BLaER1 (cell line): ENCODE measurements around the gene SDC1.
"Not testable (repeated sequence)": the region's sequence is repeated elsewhere in the genome, so short reads cannot be mapped to it uniquely, and the experiment has no call there.

Source experiments
- H3K27ac ChIP-seq: shearing (Covaris generic); formaldehyde crosslinking; 2 replicates; pipeline ENCODE4 v1.8.1; 2022
- H3K27me3 ChIP-seq: shearing (Covaris generic); formaldehyde crosslinking; 2 replicates; pipeline ENCODE4 v1.8.1; 2022
- H3K36me3 ChIP-seq: shearing (Covaris generic); formaldehyde crosslinking; 2 replicates; pipeline ENCODE4 v1.8.1; 2022
- H3K4me1 ChIP-seq: shearing (Covaris generic); formaldehyde crosslinking; 2 replicates; pipeline ENCODE4 v1.8.1; 2022
- H3K4me2 ChIP-seq: shearing (Covaris generic); formaldehyde crosslinking; 2 replicates; pipeline ENCODE4 v1.8.1; 2022
- H3K4me3 ChIP-seq: shearing (Covaris generic); formaldehyde crosslinking; 2 replicates; pipeline ENCODE4 v1.8.1; 2022
- H3K9ac ChIP-seq: shearing (Covaris generic); formaldehyde crosslinking; 2 replicates; pipeline ENCODE4 v1.8.1; 2022
- H3K9me3 ChIP-seq: shearing (Covaris generic); formaldehyde crosslinking; 2 replicates; pipeline ENCODE4 v1.8.1; 2022
- H4K20me1 ChIP-seq: shearing (Covaris generic); formaldehyde crosslinking; 2 replicates; pipeline ENCODE4 v1.8.1; 2022
- Cebpa-rat ChIP-seq: shearing (Covaris generic); IDR thresholded peaks from 2 replicates; pipeline ENCODE4 v1.8.1; 2022

Gene SDC1

GRCh38 chr2:20198796-20199632 lies 25.9 kb downstream of the SDC1 start:
- no peak overlapping the region for H3K4me3 ChIP-seq
- TF ChIP-seq Cebpa-rat, result no peak
- no peak overlapping the region for H3K9ac ChIP-seq
- H3K36me3 ChIP-seq, result peaks cover 37% of the 10 kb centered on the region
- no peak overlapping the region for H3K27ac ChIP-seq
- H4K20me1 ChIP-seq, result no peaks in the 10 kb centered on the region
- no peaks in the 10 kb centered on the region for H3K4me1 ChIP-seq
- H3K4me2 ChIP-seq, result no peak overlapping the region
- no peaks in the 10 kb centered on the region for H3K27me3 ChIP-seq
- no peaks in the 10 kb centered on the region for H3K9me3 ChIP-seq

GRCh38 chr2:20198001-20198400 lies 26.9 kb downstream of the SDC1 start:
- no peaks in the 10 kb centered on the region for H3K27me3 ChIP-seq
- H3K9me3 ChIP-seq, result no peaks in the 10 kb centered on the region
- no peak overlapping the region for H3K4me3 ChIP-seq
- TF ChIP-seq Cebpa-rat, result no peak
- peaks cover 26% of the 10 kb centered on the region for H3K36me3 ChIP-seq
- no peaks in the 10 kb centered on the region for H3K4me1 ChIP-seq
- H4K20me1 ChIP-seq, result no peaks in the 10 kb centered on the region
- no peak overlapping the region for H3K4me2 ChIP-seq
- no peak overlapping the region for H3K9ac ChIP-seq
- no peak overlapping the region for H3K27ac ChIP-seq

- H3K9ac ChIP-seq, result no peak overlapping the region
- no peaks in the 10 kb centered on the region for H3K4me1 ChIP-seq
- no peak overlapping the region for H3K4me3 ChIP-seq
- peaks cover 18% of the 10 kb centered on the region for H3K36me3 ChIP-seq
- H3K27ac ChIP-seq, result no peak overlapping the region
- no peaks in the 10 kb centered on the region for H3K27me3 ChIP-seq
- TF ChIP-seq Cebpa-rat, result no peak
- H3K4me2 ChIP-seq, result no peak overlapping the region
- H3K9me3 ChIP-seq, result no peaks in the 10 kb centered on the region
- H4K20me1 ChIP-seq, result no peaks in the 10 kb centered on the region
These were observed 27.7 kb downstream of the SDC1 start for GRCh38 chr2:20197192-20197591.

- Histone ChIP-seq H3K27ac (no peak overlapping the region), H3K4me3 (no peak overlapping the region), H3K9me3 (no peaks in the 10 kb centered on the region)
These were observed 28.2 kb downstream of the SDC1 start for GRCh38 chr2:20196657-20197161.

GRCh38 chr2:20196053-20196656 lies 28.8 kb downstream of the SDC1 start:
- Histone ChIP-seq H3K9me3 (no peaks in the 10 kb centered on the region), H3K9ac (no peak overlapping the region), H3K4me1 (no peaks in the 10 kb centered on the region), H3K27ac (no peak overlapping the region), H3K4me3 (no peak overlapping the region), H4K20me1 (no peaks in the 10 kb centered on the region), H3K36me3 (peaks cover 9% of the 10 kb centered on the region; the same call in 1 of the 2 replicates), H3K27me3 (no peaks in the 10 kb centered on the region), H3K4me2 (no peak overlapping the region)
- no peak for TF ChIP-seq Cebpa-rat

More at GRCh38 chr2:20196657-20197161, 28.2 kb downstream of the SDC1 start:
- Histone ChIP-seq H3K36me3 (peaks cover 14% of the 10 kb centered on the region), H3K4me2 (no peak overlapping the region), H3K9ac (no peak overlapping the region), H3K4me1 (no peaks in the 10 kb centered on the region), H4K20me1 (no peaks in the 10 kb centered on the region), H3K27me3 (no peaks in the 10 kb centered on the region)
- no peak for TF ChIP-seq Cebpa-rat

- no peaks in the 10 kb centered on the region for H3K4me1 ChIP-seq
- H3K4me3 ChIP-seq, result no peak overlapping the region
- no peak overlapping the region for H3K9ac ChIP-seq
- no peak overlapping the region for H3K27ac ChIP-seq
- H3K36me3 ChIP-seq, result peaks cover 2% of the 10 kb centered on the region; the same call in 1 of the 2 replicates
- H3K4me2 ChIP-seq, result no peak overlapping the region
- H3K27me3 ChIP-seq, result no peaks in the 10 kb centered on the region
- H4K20me1 ChIP-seq, result no peaks in the 10 kb centered on the region
- TF ChIP-seq Cebpa-rat, result no peak
- H3K9me3 ChIP-seq, result no peaks in the 10 kb centered on the region
These were observed 29.4 kb downstream of the SDC1 start for GRCh38 chr2:20195431-20196033.

- not testable (repeated sequence) for H3K4me2 ChIP-seq, H3K9me3 ChIP-seq, H3K4me1 ChIP-seq, H3K36me3 ChIP-seq, H3K27ac ChIP-seq, H3K4me3 ChIP-seq, H4K20me1 ChIP-seq, H3K9ac ChIP-seq, H3K27me3 ChIP-seq
These were observed 29.9 kb downstream of the SDC1 start for GRCh38 chr2:20195016-20195411.

GRCh38 chr2:20194097-20195015 lies 30.6 kb downstream of the SDC1 start:
- Histone ChIP-seq H3K9ac (no peak overlapping the region), H3K9me3 (no peaks in the 10 kb centered on the region), H3K36me3 (no peaks in the 10 kb centered on the region), H3K27ac (no peak overlapping the region), H4K20me1 (no peaks in the 10 kb centered on the region), H3K27me3 (no peaks in the 10 kb centered on the region), H3K4me2 (no peak overlapping the region), H3K4me3 (no peak overlapping the region), H3K4me1 (no peaks in the 10 kb centered on the region)
- no peak for TF ChIP-seq Cebpa-rat

- Histone ChIP-seq H3K9ac (no peak overlapping the region), H4K20me1 (no peaks in the 10 kb centered on the region), H3K27ac (no peak overlapping the region), H3K4me3 (no peak overlapping the region), H3K9me3 (no peaks in the 10 kb centered on the region), H3K4me2 (no peak overlapping the region), H3K27me3 (no peaks in the 10 kb centered on the region), H3K36me3 (no peaks in the 10 kb centered on the region), H3K4me1 (peaks cover 3% of the 10 kb centered on the region)
- TF ChIP-seq Cebpa-rat, result no peak
These were observed 31.7 kb downstream of the SDC1 start for GRCh38 chr2:20193185-20193584.
